CD4-positive, alpha-beta T cell treated with Interleukin-21 for 1 hour (primary cell): ENCODE results near the gene SMAD9.

ENCODE experiments used
- DNase-seq: peaks from one replicate; pipeline ENCODE4 v3.0.0-alpha.2; 2020

Gene SMAD9

DNA sequence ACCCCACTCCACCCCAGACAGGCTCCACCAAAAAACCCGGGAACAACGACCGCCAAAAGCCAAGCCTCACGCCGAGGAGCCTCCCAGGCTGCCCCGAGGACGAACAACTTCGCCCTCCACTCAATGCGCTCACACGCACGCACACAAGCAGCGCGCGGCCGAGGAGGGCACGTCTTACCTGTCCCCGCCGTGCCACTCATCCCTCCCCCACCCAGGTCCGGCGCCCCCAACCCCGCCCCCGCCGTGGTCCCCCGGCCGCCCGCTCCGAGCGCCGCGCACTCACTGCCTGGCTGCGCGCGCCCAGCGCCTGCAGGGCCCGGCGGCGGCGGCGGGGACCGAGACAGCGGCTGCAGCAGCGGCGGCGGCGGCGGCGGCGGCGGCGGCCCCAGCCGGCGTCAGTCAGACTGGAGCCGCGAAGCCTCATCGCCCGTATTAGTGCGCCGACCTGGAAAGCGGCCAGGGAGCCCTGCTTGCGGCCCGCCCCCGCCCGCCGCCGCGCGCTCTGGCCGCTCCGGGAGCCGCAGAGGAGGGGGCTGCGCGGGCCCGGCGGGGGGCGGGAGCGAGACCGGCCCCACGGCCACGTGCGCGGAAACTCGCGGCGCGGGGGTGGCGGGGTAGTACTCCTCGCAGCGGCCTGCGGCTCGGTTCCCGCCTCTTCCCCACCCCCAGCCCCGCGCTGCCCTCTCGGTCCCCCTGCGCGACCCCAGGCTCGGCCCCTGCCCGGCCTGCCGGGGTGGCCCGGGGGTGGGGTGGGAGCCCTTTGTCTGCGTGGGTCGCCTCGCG, at the start of gene SMAD9:
Gene SMAD9, minus strand, starts transcription at position 406 of the 783 bp plus-strand sequence. CDS start 40,549 bp downstream, outside the sequence.
- DNase-seq: no peak

DNA sequence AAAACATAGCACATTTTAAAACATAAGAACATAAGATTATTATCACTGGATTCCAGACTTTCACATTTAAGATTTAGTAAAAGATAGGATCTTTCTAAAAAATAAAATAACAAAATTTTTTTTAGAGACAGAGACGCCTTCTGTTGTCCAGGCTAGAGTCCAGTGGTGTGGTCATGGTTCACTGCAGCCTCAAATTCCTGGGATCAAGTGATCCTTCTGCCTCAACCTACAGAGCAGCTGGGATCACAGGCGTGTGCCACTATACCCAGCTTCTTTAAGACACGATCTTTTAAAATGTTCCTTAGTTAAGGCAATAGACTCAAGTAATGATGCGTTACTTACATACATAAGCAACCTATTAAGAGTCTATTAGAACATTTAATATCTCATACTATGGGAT, 46.4 kb upstream of the SMAD9 start:
- DNase-seq: no peak

DNA sequence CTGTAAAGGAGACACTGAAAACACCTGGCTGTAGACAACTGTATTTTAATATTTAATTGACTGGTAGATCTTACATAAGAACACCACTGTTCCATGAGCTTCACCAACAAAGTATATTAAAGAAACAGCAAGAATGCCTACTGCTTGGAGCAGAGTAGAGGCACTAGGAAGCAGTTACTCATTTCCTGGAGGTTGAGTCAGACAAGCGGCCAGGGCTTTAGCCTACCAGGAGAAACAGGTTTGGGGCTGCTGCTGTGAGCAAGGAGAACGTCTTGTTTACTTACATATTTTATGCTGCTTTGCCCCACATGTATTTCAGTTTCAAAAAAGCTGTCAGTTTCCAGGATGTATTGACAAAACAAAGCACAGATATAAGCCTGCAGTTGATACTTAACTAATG, 45.7 kb upstream of the SMAD9 start:
- DNase-seq: no peak

DNA sequence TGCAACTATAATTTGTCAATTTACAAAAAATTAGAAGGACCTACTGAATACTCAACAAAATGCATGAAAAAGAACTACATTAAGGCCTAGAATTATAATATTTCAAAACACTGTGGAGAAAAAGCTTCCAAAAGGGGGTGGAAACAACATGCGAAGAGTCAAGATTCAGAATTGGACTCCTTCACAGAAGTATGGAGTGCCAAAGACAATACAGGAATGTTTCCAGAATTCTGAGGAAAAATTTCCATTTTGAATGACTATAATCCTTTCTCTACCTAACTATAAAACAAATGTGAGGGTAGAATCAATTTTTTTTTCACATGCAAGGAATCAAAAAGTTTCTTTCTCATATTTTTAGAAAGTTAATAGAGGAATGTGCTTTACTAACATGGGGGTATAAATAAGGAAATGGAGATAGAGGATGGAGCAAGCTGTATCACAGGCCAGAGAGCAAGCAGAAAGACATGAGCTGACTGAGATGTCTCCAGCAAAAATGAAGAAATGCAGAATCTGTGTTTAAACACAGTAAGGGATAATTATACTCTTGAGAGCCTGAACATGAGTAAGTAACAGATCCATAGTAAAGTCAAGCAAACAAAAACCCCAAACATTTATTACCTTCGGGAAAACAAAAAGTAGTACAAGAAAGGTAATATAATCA, 39.5 kb upstream of the SMAD9 start:
- no peak for DNase-seq

DNA sequence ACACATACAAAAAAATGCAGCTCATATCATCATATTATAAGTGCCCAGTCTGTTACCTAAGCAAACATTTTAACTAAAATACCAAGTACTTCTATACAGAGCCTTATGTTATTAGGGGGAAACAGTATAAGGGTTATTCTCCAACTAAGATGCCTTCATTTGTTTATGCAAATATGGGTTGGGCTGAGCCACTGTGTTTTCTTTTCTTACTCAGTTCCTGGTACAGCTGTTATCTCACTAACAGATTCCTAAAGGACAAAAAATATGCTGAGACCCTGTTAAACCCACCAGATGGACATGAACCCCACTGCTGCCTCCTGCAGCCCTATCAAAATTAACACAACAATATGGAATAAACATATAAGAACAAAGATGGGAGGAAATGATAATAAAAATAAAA, 34.5 kb upstream of the SMAD9 start:
- DNase-seq: no peak

GRCh38 chr13:36950920-36951319, 30.9 kb upstream of the SMAD9 start:
- DNase-seq: no peak

GRCh38 chr13:36950330-36950729, 30.3 kb upstream of the SMAD9 start:
- no peak for DNase-seq

GRCh38 chr13:36945078-36945477, 25.0 kb upstream of the SMAD9 start:
- no peak for DNase-seq

DNA sequence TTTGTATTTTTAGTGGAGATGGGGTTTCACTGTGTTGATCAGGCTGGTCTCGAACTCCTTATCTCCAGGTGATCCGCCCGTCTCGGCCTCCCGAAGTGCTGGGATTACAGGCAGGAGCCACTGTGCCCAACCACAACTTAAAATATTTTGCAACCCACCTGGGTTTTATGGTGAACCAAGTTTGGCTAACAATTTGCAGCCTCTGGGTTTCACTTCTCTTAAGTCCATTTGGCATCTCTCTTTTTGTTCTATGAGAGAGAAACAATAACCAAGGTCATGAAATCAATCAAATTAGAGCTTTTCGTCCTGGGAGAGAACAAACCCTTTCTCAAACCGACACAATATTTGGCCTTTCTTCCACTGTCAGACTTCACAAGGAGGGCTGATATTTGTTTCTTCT, 5.6 kb upstream of the SMAD9 start:
- DNase-seq: no peak

GRCh38 chr13:36924001-36924400, 4.0 kb upstream of the SMAD9 start:
- no peak for DNase-seq

- DNase-seq: no peak
These were observed 1.7 kb upstream of the SMAD9 start for GRCh38 chr13:36921631-36922301.

DNA sequence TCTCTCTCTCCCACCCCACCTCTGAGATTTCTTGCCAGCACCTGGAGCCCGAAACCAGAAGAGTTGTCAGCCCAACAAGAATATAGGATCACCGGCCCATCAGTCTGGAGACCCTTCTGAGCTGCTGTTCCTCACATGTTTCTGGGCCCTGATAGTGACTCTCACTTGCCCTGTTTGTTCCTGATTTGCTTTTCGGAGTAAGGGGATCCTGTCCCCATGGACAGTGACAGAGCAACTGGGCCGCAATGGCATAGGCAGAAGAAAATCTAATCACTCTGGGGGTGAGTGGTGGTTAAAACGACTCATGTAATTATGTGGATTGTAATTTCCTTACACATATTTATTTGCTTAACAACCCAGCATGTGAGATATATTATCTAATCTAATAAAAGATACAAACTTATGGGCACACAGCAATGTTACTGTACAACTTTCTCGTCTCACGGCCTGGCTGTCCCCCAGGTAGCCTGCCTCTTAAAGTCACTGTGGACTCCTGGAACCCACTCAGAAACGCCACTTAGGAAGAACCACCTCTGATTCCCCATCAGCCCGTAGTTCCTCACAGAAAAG, 663 bp upstream of the SMAD9 start:
- no peak for DNase-seq

GRCh38 chr13:36919171-36919832, 736 bp downstream of the SMAD9 start:
- no peak for DNase-seq

GRCh38 chr13:36918246-36919131, 1.5 kb downstream of the SMAD9 start:
- DNase-seq: no peak

DNA sequence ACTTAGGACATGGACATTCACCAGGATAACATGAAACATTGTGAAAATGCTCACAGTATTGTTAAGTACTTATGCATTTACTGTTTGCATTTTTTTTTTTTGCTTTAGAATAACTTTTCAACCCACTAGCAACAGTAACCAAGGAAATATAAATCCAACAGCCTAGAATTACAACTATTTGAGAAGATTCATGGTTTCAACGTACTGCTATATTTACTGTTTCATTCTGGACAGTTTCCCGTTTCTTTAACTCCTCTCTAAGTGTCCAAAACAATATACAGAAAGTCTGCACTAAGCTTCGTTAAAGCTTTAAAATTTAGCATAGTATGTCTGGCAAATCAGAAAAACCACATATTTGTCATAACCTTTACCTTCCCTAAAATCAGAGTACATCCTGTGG, 2.7 kb downstream of the SMAD9 start:
- no peak for DNase-seq

DNA sequence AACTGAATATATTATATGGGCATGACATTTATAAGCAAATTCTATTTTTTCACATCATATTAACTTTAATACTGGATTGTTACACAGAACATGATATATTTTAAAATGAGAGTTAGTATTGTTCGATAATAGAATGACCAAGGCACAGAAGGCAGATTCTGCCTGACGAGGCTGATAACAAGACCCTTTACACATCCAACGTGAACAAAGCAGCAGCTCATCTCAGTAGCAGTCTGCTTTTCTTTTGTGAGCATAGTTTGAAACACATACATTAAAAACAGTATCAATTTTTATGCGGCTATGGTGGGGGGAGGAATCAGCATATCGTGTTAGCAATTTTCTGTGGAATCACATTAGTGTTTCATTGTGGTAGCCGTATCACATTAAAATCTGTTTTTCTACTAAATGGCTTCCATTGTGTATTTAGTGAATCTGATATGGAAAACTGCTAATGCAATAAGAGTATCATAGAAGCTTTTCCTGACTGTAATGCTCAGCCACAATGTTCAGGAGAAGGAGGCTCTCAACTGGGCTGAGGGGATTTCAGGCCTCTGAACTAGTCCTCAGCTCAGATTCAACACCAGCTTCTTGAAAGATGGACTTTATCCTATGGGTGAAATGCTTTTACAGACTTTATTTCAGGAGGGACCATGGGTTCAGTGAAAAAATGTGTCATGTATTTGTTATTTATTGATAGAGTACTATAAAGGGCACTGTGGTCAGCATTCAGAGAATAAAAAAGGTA, 4.0 kb downstream of the SMAD9 start:
- DNase-seq: no peak

GRCh38 chr13:36915106-36915505, 4.9 kb downstream of the SMAD9 start:
- no peak for DNase-seq

- no peak for DNase-seq
These were observed 5.4 kb downstream of the SMAD9 start for GRCh38 chr13:36914648-36915047.

GRCh38 chr13:36913463-36913862, 6.6 kb downstream of the SMAD9 start:
- no peak for DNase-seq

GRCh38 chr13:36912973-36913372, 7.1 kb downstream of the SMAD9 start:
- DNase-seq: no peak

DNA sequence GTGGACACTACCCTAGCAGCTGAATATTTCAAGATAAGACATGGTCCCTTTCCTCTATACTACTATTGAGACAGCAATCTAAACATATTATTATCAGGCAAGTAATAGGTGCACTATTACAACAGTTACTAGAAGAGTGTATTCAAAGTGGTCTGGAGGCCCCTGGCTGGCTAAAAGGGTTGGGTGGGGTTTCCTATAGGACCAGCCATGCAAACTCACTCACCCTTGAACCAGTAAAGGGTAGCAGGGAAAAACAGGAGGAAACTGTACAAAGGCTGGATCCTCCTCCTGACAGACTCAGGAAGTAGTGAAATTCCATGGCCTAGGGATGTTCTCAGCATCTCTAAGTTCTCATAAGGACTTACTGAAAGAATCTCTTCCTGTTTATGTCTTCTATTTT, 7.7 kb downstream of the SMAD9 start:
- DNase-seq: no peak
